Endothelial cell of umbilical vein (primary cell): ENCODE data around the gene OVCH1. TPM values are rescaled to one million over a fixed set of nuclear protein-coding genes. Genes with fewer than 3 reads are reported as not detected.

ENCODE experiments used
- BruUV-seq: library from RNA; stranded (reverse); fragments of 400-500 nt; replicated peaks from 2 replicates; lab custom pipeline; 2021; lab: Mats Ljungman, UMichigan
- CTCF ChIA-PET: fragments of 300-600, 350-600 bp; sonication (Branson Sonifier 250); formaldehyde crosslinking; loops from one replicate; lab custom pipeline; 2021; ENCODE audit warnings: antibody characterized with exemption, inconsistent platforms; lab: Charles Lee
- POLR2A ChIA-PET: fragments of 300-600, 350-600 bp; sonication (Branson Sonifier 250); formaldehyde crosslinking; loops from one replicate; lab custom pipeline; 2021; ENCODE audit warnings: antibody characterized with exemption, inconsistent platforms; lab: Charles Lee
- DNase-seq: peaks from one replicate; pipeline ENCODE4 v3.0.0-alpha.2; 2011; ENCODE audit warnings: low read depth, low spot score
- FAIRE-seq: peaks from 2 replicates; lab custom pipeline; 2011; peaks lifted over from hg19 to GRCh38; lab: Jason Lieb, UNC
- H2AFZ ChIP-seq: 2 replicates; pipeline ENCODE4 v1.6.0; 2012; ENCODE audit warnings: low read depth, low read length, control low read depth, inconsistent platforms
- H3K27ac ChIP-seq: 2 replicates; pipeline ENCODE4 v1.5.1; 2011; ENCODE audit warnings: low read depth, mild to moderate bottlenecking, control low read depth, low read length, moderate library complexity; ENCODE audit not compliant: insufficient read depth
- H3K27me3 ChIP-seq, 2 experiments: 2 replicates each; pipeline versions ENCODE4 v1.6.0 to v1.6.1; 2011; ENCODE audit warnings: low read length in 2 of 2, mixed read lengths in 1 of 2; ENCODE audit not compliant: control insufficient read depth in 2 of 2, insufficient read depth in 2 of 2
- H3K36me3 ChIP-seq, 2 experiments: 2 replicates in 1 of 2; 3 replicates in 1 of 2; pipeline ENCODE4 v1.5.1; 2011; ENCODE audit warnings: low read length in 2 of 2, mild to moderate bottlenecking in 1 of 2, moderate library complexity in 1 of 2; ENCODE audit not compliant: control insufficient read depth in 2 of 2, insufficient read depth in 2 of 2; ENCODE audit errors: extremely low read depth in 1 of 2
- H3K4me1 ChIP-seq: 3 replicates; pipeline ENCODE4 v1.5.1; 2011; ENCODE audit warnings: mild to moderate bottlenecking, low read length; ENCODE audit not compliant: control insufficient read depth, insufficient read depth; ENCODE audit errors: extremely low read depth
- H3K4me2 ChIP-seq: 2 replicates; pipeline ENCODE4 v1.6.1; 2011; ENCODE audit warnings: low read length, control low read depth, mixed read lengths; ENCODE audit not compliant: insufficient read depth
- H3K4me3 ChIP-seq, 3 experiments: fragments of 200-600 bp in 1 of 3; sonication (generic), shearing (Covaris generic) in 1 of 3; replicated peaks in 1 of 3; 2 replicates each; pipeline ENCODE4 v1.5.1; 2011 to 2016; ENCODE audit warnings: control low read depth in 3 of 3, low read length in 3 of 3, mild to moderate bottlenecking in 2 of 3, inconsistent platforms in 1 of 3, low read depth in 1 of 3, moderate library complexity in 1 of 3; ENCODE audit not compliant: insufficient read depth in 1 of 3
- H3K79me2 ChIP-seq: 2 replicates; pipeline ENCODE4 v1.6.0; 2012; ENCODE audit warnings: low read length, inconsistent platforms; ENCODE audit not compliant: control insufficient read depth, insufficient read depth
- H3K9ac ChIP-seq: replicated peaks from 2 replicates; pipeline ENCODE3; 2011; ENCODE audit warnings: low read length, control low read depth; ENCODE audit not compliant: insufficient read depth; ENCODE audit errors: extremely low read depth
- H3K9me1 ChIP-seq: replicated peaks from 3 replicates; pipeline ENCODE4 v1.6.0; 2011; ENCODE audit warnings: mild to moderate bottlenecking, low read length; ENCODE audit not compliant: control insufficient read depth, insufficient read depth; ENCODE audit errors: extremely low read depth
- H3K9me3 ChIP-seq: replicated peaks from 2 replicates; pipeline ENCODE4 v1.5.1; 2012; ENCODE audit warnings: low read length, inconsistent platforms; ENCODE audit not compliant: control insufficient read depth, insufficient read depth
- H4K20me1 ChIP-seq: replicated peaks from 2 replicates; pipeline ENCODE3; 2011; ENCODE audit warnings: mild to moderate bottlenecking, low read length; ENCODE audit not compliant: control insufficient read depth, insufficient read depth; ENCODE audit errors: extremely low read depth
- EZH2 ChIP-seq: IDR thresholded peaks from 2 replicates; pipeline ENCODE4 v1.6.1; 2012; ENCODE audit warnings: borderline replicate concordance, low read depth, mild to moderate bottlenecking, moderate library complexity, low read length, inconsistent platforms; ENCODE audit not compliant: severe bottlenecking
- FOS ChIP-seq: IDR thresholded peaks from 2 replicates; pipeline ENCODE4 v1.6.1; 2011; ENCODE audit warnings: mild to moderate bottlenecking, low read length, moderate library complexity, borderline replicate concordance; ENCODE audit not compliant: insufficient read depth
- GATA2 ChIP-seq: IDR thresholded peaks from 2 replicates; pipeline ENCODE4 v1.7.0; 2011; ENCODE audit warnings: low read depth, mild to moderate bottlenecking, moderate library complexity, mixed read lengths, low read length; ENCODE audit not compliant: insufficient read length, insufficient read depth
- JUN ChIP-seq: IDR thresholded peaks from 2 replicates; pipeline ENCODE4 v1.6.1; 2011; ENCODE audit warnings: borderline replicate concordance, low read depth; ENCODE audit not compliant: insufficient read length, insufficient read depth
- MYC ChIP-seq: IDR thresholded peaks from one replicate; pipeline ENCODE4 v1.6.1; 2011; ENCODE audit warnings: mild to moderate bottlenecking, low read depth, low read length
- POLR2A ChIP-seq: IDR thresholded peaks from 2 replicates; pipeline ENCODE4 v1.6.1; 2012; ENCODE audit warnings: low read depth, mild to moderate bottlenecking, control low read depth, low read length
- POLR2AphosphoS5 ChIP-seq: IDR thresholded peaks from 2 replicates; pipeline ENCODE4 v1.6.1; 2012; ENCODE audit warnings: low read depth, mild to moderate bottlenecking, control low read depth, low read length, moderate library complexity; ENCODE audit not compliant: insufficient read depth
- dilution Hi-C: fragments of 300-500 bp; cut with MboI; formaldehyde crosslinking; loops from one replicate; pipeline ENCODE4 v1.15.0; 2019; ENCODE audit warnings: low sequenced_read_pairs; ENCODE audit not compliant: extremely low pct_ligation_motif_present
- intact Hi-C: fragments of 100-400 bp; cut with micrococcal nuclease; formaldehyde crosslinking; loops from one replicate; pipeline ENCODE4 v1.10.0; 2022
- polyA plus RNA-seq, 4 experiments: library from polyadenylated mRNA; depleted of rRNA in 3 of 4; stranded (reverse) in 3 of 4; unstranded in 1 of 4; fragments of >200 nt; gene quantifications; 2 replicates each; pipeline versions ENCODE4 v1.2.1 to v1.2.3, GENCODE V29; 2011 to 2012; ENCODE audit warnings: missing spikeins in 1 of 4
- total RNA-seq: library from RNA; stranded (reverse); gene quantifications from 2 replicates; pipeline ENCODE4 v1.2.3, GENCODE V29; 2021
- TF ChIP-seq, protein P1 (sequence below): IDR thresholded peaks from 2 replicates; pipeline ENCODE4 v1.6.1; 2011; ENCODE audit not compliant: insufficient read depth, insufficient read length
- TF ChIP-seq, protein P2 (sequence below), 2 donors: IDR thresholded peaks; 1 replicate in 1 of 2; 2 replicates in 1 of 2; pipeline ENCODE4 v1.5.1; 2011; ENCODE audit warnings: low read length in 2 of 2, mild to moderate bottlenecking in 2 of 2, moderate library complexity in 2 of 2, control low read depth in 1 of 2, inconsistent platforms in 1 of 2, low read depth in 1 of 2; ENCODE audit not compliant: insufficient read depth in 1 of 2; ENCODE audit errors: extremely low read depth in 1 of 2

Gene OVCH1
- total and polyA plus RNA-seq, 2 donors (not counting 3 experiments of a cell fraction or from before 2014, with no cell fraction given): 0.01 TPM; not detected in 1

DNA sequence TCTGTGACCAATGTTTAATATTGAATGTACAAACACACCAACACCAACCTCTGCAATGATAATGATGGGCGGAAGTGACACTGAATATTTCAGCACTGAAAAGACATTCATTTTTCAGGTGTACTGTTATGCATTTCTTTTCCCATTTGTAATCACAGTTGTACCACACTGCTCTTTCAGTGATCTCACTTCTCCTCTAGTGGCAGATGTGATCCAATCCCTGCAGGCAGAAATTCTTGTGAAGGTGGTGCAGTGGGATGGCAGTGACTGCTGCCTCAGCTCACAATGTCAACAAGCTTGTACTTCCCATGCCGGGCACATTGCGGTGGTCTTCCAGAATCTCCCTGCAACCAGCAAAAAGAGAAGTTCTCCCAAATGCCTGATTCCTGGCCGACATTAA lies 93.5 kb downstream of the OVCH1 start:
- no peaks in the 10 kb centered on the region for H3K4me1 ChIP-seq
- H3K4me2 ChIP-seq: no peak overlapping the region
- H3K9me1 ChIP-seq: no peaks in the 10 kb centered on the region
- H3K27me3 ChIP-seq: no peaks in the 10 kb centered on the region
- H2AFZ ChIP-seq: no peak overlapping the region
- DNase-seq (no peak), FAIRE-seq (no peak)
- no peaks in the 10 kb centered on the region for H4K20me1 ChIP-seq
- H3K36me3 ChIP-seq: no peaks in the 10 kb centered on the region
- H3K9me3 ChIP-seq: no peaks in the 10 kb centered on the region
- dilution Hi-C loops (no loop called here), intact Hi-C loops (no loop called here)
- H3K79me2 ChIP-seq: no peaks in the 10 kb centered on the region
- H3K4me3 ChIP-seq: no peak overlapping the region
- POLR2A ChIA-PET: no interaction called here
- BruUV-seq: no TSS peak
- no peak overlapping the region for H3K27ac ChIP-seq
- TF ChIP-seq EZH2 (no peak), POLR2AphosphoS5 (no peak)
- CTCF ChIA-PET: no interaction called here
- no peak overlapping the region for H3K9ac ChIP-seq

DNA sequence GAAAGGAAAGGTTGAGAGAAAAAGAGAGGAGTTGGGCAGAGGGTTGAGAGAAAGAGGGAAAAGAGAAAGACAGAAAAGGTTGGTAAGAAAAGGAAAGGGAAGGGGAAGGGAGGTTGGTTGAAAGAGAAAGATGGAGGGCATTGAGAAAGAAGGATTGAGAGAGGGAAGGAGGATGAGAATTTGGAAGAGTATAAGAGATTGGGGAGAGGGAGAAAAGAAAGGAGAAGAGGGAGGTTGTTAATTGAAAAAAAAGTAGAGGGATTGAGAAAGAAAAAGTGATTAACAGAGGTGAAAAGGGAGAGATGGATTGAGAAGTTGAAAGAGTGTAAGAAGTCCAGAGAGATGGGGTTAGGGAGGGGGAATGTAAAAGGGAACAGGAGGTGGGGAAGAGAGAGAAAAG lies 95.0 kb downstream of the OVCH1 start:
- FAIRE-seq (no peak), DNase-seq (no peak)
- no TSS peak for BruUV-seq
- Histone ChIP-seq H4K20me1 (no peaks in the 10 kb centered on the region), H3K27ac (no peak overlapping the region), H3K4me2 (no peak overlapping the region), H3K4me3 (no peak overlapping the region), H3K27me3 (no peaks in the 10 kb centered on the region), H3K9me1 (no peaks in the 10 kb centered on the region), H2AFZ (no peak overlapping the region), H3K9me3 (no peaks in the 10 kb centered on the region), H3K36me3 (no peaks in the 10 kb centered on the region), H3K79me2 (no peaks in the 10 kb centered on the region), H3K9ac (no peak overlapping the region), H3K4me1 (no peaks in the 10 kb centered on the region)
- no peak for TF ChIP-seq POLR2A
- no peak for TF ChIP-seq GATA2
- no peak for TF ChIP-seq EZH2
- TF ChIP-seq JUN: no peak
- TF ChIP-seq FOS: no peak
- TF ChIP-seq, protein P1, sequence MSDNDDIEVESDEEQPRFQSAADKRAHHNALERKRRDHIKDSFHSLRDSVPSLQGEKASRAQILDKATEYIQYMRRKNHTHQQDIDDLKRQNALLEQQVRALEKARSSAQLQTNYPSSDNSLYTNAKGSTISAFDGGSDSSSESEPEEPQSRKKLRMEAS: no peak
- TF ChIP-seq POLR2AphosphoS5: no peak
- TF ChIP-seq MYC: no peak
- TF ChIP-seq, protein P2, sequence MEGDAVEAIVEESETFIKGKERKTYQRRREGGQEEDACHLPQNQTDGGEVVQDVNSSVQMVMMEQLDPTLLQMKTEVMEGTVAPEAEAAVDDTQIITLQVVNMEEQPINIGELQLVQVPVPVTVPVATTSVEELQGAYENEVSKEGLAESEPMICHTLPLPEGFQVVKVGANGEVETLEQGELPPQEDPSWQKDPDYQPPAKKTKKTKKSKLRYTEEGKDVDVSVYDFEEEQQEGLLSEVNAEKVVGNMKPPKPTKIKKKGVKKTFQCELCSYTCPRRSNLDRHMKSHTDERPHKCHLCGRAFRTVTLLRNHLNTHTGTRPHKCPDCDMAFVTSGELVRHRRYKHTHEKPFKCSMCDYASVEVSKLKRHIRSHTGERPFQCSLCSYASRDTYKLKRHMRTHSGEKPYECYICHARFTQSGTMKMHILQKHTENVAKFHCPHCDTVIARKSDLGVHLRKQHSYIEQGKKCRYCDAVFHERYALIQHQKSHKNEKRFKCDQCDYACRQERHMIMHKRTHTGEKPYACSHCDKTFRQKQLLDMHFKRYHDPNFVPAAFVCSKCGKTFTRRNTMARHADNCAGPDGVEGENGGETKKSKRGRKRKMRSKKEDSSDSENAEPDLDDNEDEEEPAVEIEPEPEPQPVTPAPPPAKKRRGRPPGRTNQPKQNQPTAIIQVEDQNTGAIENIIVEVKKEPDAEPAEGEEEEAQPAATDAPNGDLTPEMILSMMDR (IDR thresholded peaks at IDR 0.05; ENCODE audit: extremely low read depth in 1 of 2, insufficient read depth in 1 of 2, low read depth in 1 of 2, low read length in 2 of 2): no peak
- ChIA-PET POLR2A (no interaction called here), CTCF (no interaction called here)
- intact Hi-C loops (no loop called here), dilution Hi-C loops (no loop called here)
